Measurements from ENCODE around the gene HOXA3. TPM values are rescaled to one million over a fixed set of nuclear protein-coding genes. Genes with fewer than 3 reads are reported as not detected.

Gene HOXA3
- total and polyA plus RNA-seq, 2 of the 13 experiments (the other 11 are each of a cell fraction or from before 2014, with no cell fraction given) = 2.9 to 4.6 TPM

GRCh38 chr7:27122077-27122910, 30.1 kb downstream of the HOXA3 start (continued):
- TF ChIP-seq ZNF740 (CRISPR knock-in tag; IDR thresholded peaks at IDR 0.05) (no peak), SOX5 (CRISPR knock-in tag; IDR thresholded peaks at IDR 0.05; ENCODE audit: borderline replicate concordance) (peak; percentile 23; the same call in 1 of the 2 replicates), ZHX2 (IDR thresholded peaks at IDR 0.05; ENCODE audit: low read depth) (no peak; the same call in 1 of the 2 replicates), ZHX2 (CRISPR knock-in tag; IDR thresholded peaks at IDR 0.05; ENCODE audit: borderline replicate concordance) (no peak), ZNF501 (CRISPR knock-in tag; IDR thresholded peaks at IDR 0.05) (peak; percentile 76), MEIS2 (CRISPR knock-in tag; IDR thresholded peaks at IDR 0.05) (no peak; the same call in 1 of the 2 replicates), ZBTB4 (CRISPR knock-in tag; IDR thresholded peaks at IDR 0.05; ENCODE audit: borderline replicate concordance) (no peak), ZFY (CRISPR knock-in tag; IDR thresholded peaks at IDR 0.05) (peak; percentile 68; the same call in 1 of the 2 replicates), ZNF709 (CRISPR knock-in tag; IDR thresholded peaks at IDR 0.05) (no peak; the same call in 1 of the 2 replicates), ELF3 (CRISPR knock-in tag; IDR thresholded peaks at IDR 0.05) (peak; percentile 43; the same call in 1 of the 2 replicates), EEA1 (CRISPR knock-in tag; IDR thresholded peaks at IDR 0.05; ENCODE audit: borderline replicate concordance) (no peak), ZNF101 (CRISPR knock-in tag; IDR thresholded peaks at IDR 0.05; ENCODE audit: borderline replicate concordance, low read depth) (no peak), NCOA2 (CRISPR knock-in tag; IDR thresholded peaks at IDR 0.05) (peak; percentile 80; the same call in 1 of the 2 replicates), GZF1 (CRISPR knock-in tag; IDR thresholded peaks at IDR 0.05) (no peak; the same call in none of the 2 replicates), ZNF263 (CRISPR knock-in tag; IDR thresholded peaks at IDR 0.05) (no peak), SOX6 (IDR thresholded peaks at IDR 0.05) (no peak), SOX6 (CRISPR knock-in tag; IDR thresholded peaks at IDR 0.05) (peak; percentile 85), RFX3 (CRISPR knock-in tag; IDR thresholded peaks at IDR 0.05) (peak; percentile 56)
- TF ChIP-seq, protein P1, sequence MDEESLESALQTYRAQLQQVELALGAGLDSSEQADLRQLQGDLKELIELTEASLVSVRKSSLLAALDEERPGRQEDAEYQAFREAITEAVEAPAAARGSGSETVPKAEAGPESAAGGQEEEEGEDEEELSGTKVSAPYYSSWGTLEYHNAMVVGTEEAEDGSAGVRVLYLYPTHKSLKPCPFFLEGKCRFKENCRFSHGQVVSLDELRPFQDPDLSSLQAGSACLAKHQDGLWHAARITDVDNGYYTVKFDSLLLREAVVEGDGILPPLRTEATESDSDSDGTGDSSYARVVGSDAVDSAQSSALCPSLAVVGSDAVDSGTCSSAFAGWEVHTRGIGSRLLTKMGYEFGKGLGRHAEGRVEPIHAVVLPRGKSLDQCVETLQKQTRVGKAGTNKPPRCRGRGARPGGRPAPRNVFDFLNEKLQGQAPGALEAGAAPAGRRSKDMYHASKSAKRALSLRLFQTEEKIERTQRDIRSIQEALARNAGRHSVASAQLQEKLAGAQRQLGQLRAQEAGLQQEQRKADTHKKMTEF (CRISPR knock-in tag; IDR thresholded peaks at IDR 0.05) = peak; percentile 87

Measured in HepG2 (cell line).